K562 (cell line): Measurements from ENCODE around the gene ANKLE1. TPM values are rescaled to one million over a fixed set of nuclear protein-coding genes. Genes with fewer than 3 reads are reported as not detected.

Source experiments
- CBX2 ChIP-seq: fragments of 200-600 bp; sonication (generic); IDR thresholded peaks from one replicate; pipeline ENCODE4 v1.6.1; 2012; ENCODE audit warnings: mild to moderate bottlenecking, low read length, inconsistent platforms; ENCODE audit not compliant: insufficient read depth, poor library complexity, severe bottlenecking
- GATA2 ChIP-seq: sonication (generic); formaldehyde crosslinking; IDR thresholded peaks from 2 replicates; pipeline ENCODE4 v1.4.0; 2020; ENCODE audit warnings: mild to moderate bottlenecking, missing genetic modification reagents
- POLR2G ChIP-seq: fragments of 200-400 bp; formaldehyde crosslinking; IDR thresholded peaks from 2 replicates; pipeline ENCODE4 v1.6.1; 2017; ENCODE audit warnings: low read depth, mild to moderate bottlenecking, antibody characterized with exemption, low read length, moderate library complexity
- RBFOX2 ChIP-seq: fragments of 200-400 bp; formaldehyde crosslinking; IDR thresholded peaks from 2 replicates; pipeline ENCODE4 v1.6.1; 2017; ENCODE audit warnings: low read depth, mild to moderate bottlenecking, low read length, moderate library complexity
- SMARCA4 ChIP-seq: fragments of 450-650 bp; IDR thresholded peaks from 2 replicates; pipeline ENCODE4 v1.6.1; 2016
- TOE1 ChIP-seq, 2 experiments: fragments of 450-650 bp in 1 of 2; sonication (generic) in 1 of 2; formaldehyde crosslinking in 1 of 2; IDR thresholded peaks; 2 replicates each; pipeline versions ENCODE4 v1.7.1 to v1.8.0; 2016 to 2022; ENCODE audit warnings: borderline replicate concordance in 2 of 2, mild to moderate bottlenecking in 2 of 2, antibody characterized with exemption in 1 of 2, inconsistent platforms in 1 of 2, low read depth in 1 of 2, missing genetic modification reagents in 1 of 2, moderate library complexity in 1 of 2
- ZFP36 ChIP-seq: fragments of 150-350 bp; IDR thresholded peaks from 2 replicates; pipeline ENCODE4 v1.6.1; 2018; ENCODE audit warnings: low read length, low read depth; ENCODE audit not compliant: partially characterized antibody
- ZNF143 ChIP-seq: sonication (generic); formaldehyde crosslinking; IDR thresholded peaks from 2 replicates; pipeline ENCODE4 v1.9.0; 2022; ENCODE audit warnings: mild to moderate bottlenecking, missing genetic modification reagents
- ZNF507 ChIP-seq: conservative IDR thresholded peaks from 2 replicates; pipeline ENCODE4 v1.6.1; 2017; ENCODE audit warnings: missing genetic modification characterization, missing compliant biosample characterization
- polyA plus RNA-seq, 8 experiments: library from polyadenylated mRNA; depleted of rRNA in 4 of 8; stranded (reverse) in 5 of 8; unstranded in 3 of 8; fragments of >200 nt; fragmentation: Nextera tagmentation in 2 of 8; fragmentation: Illumina TruSeq in 1 of 8; extraction: Ambion mirVana in 2 of 8; extraction: Trizol in 1 of 8; gene quantifications; 2 replicates each; pipeline versions ENCODE4 v1.2.1 to v1.2.3, GENCODE V29; 2011 to 2014; ENCODE audit warnings: inconsistent platforms in 1 of 8, missing spikeins in 1 of 8
- total RNA-seq, 7 experiments: library from RNA; depleted of rRNA in 6 of 7; stranded (reverse); fragments of >200 nt in 6 of 7; fragmentation: Illumina TruSeq in 2 of 7; extraction: Trizol in 2 of 7; gene quantifications; 2 replicates each; pipeline versions ENCODE4 v1.2.1 to v1.2.3, GENCODE V29; 2011 to 2021; ENCODE audit warnings: low replicate concordance in 1 of 7
- TF ChIP-seq, protein P1 (sequence below), 3 experiments: IDR thresholded peaks in 2 of 3; conservative IDR thresholded peaks in 1 of 3; 2 replicates each; pipeline ENCODE4 v1.5.1; 2011 to 2012; ENCODE audit warnings: low read length in 3 of 3, mild to moderate bottlenecking in 3 of 3, control low read depth in 2 of 3, improper control_type of control experiment in 1 of 3, inconsistent platforms in 1 of 3, low read depth in 1 of 3, mixed read lengths in 1 of 3, moderate library complexity in 1 of 3; ENCODE audit not compliant: insufficient read depth in 2 of 3
- TF ChIP-seq, protein P2 (sequence below), 2 experiments: fragments of 450-650 bp; formaldehyde crosslinking in 1 of 2; IDR thresholded peaks; 2 replicates each; pipeline versions ENCODE4 v1.4.0 to v1.6.1; 2014 to 2020; ENCODE audit warnings: mild to moderate bottlenecking in 2 of 2, borderline replicate concordance in 1 of 2, low read depth in 1 of 2
- TF ChIP-seq, protein P3 (sequence below): sonication (generic); formaldehyde crosslinking; IDR thresholded peaks from 2 replicates; pipeline ENCODE4 v1.8.0; 2022; ENCODE audit warnings: missing genetic modification reagents, mild to moderate bottlenecking, borderline replicate concordance

The ANKLE1 gene
- total and polyA plus RNA-seq, 9 of the 15 experiments (the other 6 are each of a cell fraction or from before 2014, with no cell fraction given): 0.63 to 9.2 (median 2.9) TPM

DNA sequence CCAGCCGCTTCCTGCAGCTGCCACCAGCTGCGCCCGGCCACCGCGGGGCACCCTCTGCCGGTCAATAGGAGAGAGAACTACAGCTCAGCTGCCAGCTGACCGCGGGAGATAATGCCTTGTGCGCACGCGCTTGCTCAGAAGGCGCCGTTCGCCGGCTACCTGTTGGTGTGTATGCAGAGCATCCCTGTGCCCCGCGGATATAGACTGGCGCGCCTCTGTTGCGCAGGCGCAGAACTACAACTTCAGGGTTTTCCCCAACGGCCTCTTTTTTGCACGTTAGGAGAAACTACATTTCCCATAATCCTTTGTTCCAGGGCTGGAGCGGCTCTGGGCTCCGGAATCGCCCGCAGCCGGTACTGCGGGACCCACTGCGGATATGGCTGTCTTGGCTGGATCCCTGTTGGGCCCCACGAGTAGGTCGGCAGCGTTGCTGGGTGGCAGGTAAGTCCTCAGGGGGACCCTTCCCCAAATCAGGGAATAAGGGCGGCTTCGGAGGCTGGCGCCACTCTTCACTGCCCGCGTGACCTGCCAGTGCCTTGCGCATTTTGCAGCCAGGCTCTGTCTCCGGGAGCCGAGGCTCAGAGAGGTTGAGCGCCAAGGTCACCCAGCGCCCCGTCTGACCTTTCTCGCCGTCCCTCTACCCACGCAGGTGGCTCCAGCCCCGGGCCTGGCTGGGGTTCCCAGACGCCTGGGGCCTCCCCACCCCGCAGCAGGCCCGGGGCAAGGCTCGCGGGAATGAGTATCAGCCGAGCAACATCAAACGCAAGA lies 24.0 kb downstream of the ANKLE1 start, which contains the start of gene MRPL34 (continued):
- no peak for TF ChIP-seq ZNF507 (tag)
- no peak for TF ChIP-seq CBX2
- TF ChIP-seq, protein P1, sequence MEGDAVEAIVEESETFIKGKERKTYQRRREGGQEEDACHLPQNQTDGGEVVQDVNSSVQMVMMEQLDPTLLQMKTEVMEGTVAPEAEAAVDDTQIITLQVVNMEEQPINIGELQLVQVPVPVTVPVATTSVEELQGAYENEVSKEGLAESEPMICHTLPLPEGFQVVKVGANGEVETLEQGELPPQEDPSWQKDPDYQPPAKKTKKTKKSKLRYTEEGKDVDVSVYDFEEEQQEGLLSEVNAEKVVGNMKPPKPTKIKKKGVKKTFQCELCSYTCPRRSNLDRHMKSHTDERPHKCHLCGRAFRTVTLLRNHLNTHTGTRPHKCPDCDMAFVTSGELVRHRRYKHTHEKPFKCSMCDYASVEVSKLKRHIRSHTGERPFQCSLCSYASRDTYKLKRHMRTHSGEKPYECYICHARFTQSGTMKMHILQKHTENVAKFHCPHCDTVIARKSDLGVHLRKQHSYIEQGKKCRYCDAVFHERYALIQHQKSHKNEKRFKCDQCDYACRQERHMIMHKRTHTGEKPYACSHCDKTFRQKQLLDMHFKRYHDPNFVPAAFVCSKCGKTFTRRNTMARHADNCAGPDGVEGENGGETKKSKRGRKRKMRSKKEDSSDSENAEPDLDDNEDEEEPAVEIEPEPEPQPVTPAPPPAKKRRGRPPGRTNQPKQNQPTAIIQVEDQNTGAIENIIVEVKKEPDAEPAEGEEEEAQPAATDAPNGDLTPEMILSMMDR (IDR thresholded peaks at IDR 0.05 in 2 of 3, conservative IDR thresholded peaks at IDR 0.05 in 1 of 3; ENCODE audit: insufficient read depth in 2 of 3, low read depth in 1 of 3, low read length in 3 of 3): peak; percentile 83 to 97 (median 93)
- TF ChIP-seq GATA2 (CRISPR knock-in tag): no peak; the same call in 1 of the 2 replicates
- 0 out of 2 replicates have a peak, but pooled peaks have one; percentile 50 for TF ChIP-seq TOE1 (IDR thresholded peaks at IDR 0.05; ENCODE audit: borderline replicate concordance)
- no peak for TF ChIP-seq TOE1 (CRISPR knock-in tag; IDR thresholded peaks at IDR 0.05; ENCODE audit: borderline replicate concordance, low read depth)
- TF ChIP-seq POLR2G: peak; percentile 87
- TF ChIP-seq, protein P2, sequence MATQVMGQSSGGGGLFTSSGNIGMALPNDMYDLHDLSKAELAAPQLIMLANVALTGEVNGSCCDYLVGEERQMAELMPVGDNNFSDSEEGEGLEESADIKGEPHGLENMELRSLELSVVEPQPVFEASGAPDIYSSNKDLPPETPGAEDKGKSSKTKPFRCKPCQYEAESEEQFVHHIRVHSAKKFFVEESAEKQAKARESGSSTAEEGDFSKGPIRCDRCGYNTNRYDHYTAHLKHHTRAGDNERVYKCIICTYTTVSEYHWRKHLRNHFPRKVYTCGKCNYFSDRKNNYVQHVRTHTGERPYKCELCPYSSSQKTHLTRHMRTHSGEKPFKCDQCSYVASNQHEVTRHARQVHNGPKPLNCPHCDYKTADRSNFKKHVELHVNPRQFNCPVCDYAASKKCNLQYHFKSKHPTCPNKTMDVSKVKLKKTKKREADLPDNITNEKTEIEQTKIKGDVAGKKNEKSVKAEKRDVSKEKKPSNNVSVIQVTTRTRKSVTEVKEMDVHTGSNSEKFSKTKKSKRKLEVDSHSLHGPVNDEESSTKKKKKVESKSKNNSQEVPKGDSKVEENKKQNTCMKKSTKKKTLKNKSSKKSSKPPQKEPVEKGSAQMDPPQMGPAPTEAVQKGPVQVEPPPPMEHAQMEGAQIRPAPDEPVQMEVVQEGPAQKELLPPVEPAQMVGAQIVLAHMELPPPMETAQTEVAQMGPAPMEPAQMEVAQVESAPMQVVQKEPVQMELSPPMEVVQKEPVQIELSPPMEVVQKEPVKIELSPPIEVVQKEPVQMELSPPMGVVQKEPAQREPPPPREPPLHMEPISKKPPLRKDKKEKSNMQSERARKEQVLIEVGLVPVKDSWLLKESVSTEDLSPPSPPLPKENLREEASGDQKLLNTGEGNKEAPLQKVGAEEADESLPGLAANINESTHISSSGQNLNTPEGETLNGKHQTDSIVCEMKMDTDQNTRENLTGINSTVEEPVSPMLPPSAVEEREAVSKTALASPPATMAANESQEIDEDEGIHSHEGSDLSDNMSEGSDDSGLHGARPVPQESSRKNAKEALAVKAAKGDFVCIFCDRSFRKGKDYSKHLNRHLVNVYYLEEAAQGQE (IDR thresholded peaks at IDR 0.05; ENCODE audit: borderline replicate concordance): peak; percentile 68; the same call in 1 of the 2 replicates
- TF ChIP-seq, protein P2 (CRISPR knock-in tag; IDR thresholded peaks at IDR 0.05; ENCODE audit: low read depth): no peak; the same call in 1 of the 2 replicates
- TF ChIP-seq RBFOX2: peak; percentile 88
- TF ChIP-seq SMARCA4: peak; percentile 21; the same call in 1 of the 2 replicates
- peak; percentile 90 for TF ChIP-seq ZNF143
- TF ChIP-seq, protein P3, sequence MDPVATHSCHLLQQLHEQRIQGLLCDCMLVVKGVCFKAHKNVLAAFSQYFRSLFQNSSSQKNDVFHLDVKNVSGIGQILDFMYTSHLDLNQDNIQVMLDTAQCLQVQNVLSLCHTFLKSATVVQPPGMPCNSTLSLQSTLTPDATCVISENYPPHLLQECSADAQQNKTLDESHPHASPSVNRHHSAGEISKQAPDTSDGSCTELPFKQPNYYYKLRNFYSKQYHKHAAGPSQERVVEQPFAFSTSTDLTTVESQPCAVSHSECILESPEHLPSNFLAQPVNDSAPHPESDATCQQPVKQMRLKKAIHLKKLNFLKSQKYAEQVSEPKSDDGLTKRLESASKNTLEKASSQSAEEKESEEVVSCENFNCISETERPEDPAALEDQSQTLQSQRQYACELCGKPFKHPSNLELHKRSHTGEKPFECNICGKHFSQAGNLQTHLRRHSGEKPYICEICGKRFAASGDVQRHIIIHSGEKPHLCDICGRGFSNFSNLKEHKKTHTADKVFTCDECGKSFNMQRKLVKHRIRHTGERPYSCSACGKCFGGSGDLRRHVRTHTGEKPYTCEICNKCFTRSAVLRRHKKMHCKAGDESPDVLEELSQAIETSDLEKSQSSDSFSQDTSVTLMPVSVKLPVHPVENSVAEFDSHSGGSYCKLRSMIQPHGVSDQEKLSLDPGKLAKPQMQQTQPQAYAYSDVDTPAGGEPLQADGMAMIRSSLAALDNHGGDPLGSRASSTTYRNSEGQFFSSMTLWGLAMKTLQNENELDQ: no peak
- peak; percentile 73 for TF ChIP-seq ZFP36
